ENCODE measurements around the gene CKB.

Gene CKB

DNA sequence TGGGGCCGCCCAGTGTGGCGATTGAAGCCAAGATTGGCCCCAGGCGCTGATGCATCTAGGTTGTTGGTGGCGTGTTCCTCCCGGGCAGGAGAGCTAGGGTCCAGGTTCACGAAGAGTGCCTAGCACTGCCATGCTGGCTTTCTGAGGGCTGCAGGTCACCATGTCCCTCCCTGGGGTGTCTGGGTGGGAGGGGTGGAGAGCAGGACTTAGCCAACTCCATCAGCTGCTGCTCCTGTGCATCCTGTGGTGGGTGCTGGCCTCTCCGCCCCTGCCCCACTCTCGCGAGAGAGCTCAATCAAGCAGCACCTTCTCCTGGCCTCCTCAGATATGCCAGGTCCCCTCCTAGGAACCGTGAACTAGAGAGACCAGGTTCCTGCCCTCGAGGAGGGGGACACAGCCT, 8.2 kb upstream of the CKB start:
- no peaks in the 10 kb centered on the region for H3K9me3 ChIP-seq (ENCODE audit: control insufficient read depth, low read length)
- H3K4me3 ChIP-seq (ENCODE audit: insufficient read depth, low read depth, low read length, poor library complexity, severe bottlenecking), result no peak overlapping the region
- peaks cover 18% of the 10 kb centered on the region for H3K36me3 ChIP-seq (ENCODE audit: control insufficient read depth, insufficient read depth, low read length)
- no peak overlapping the region for H3K27ac ChIP-seq (ENCODE audit: insufficient read depth, low read length, poor library complexity, severe bottlenecking)
- no peaks in the 10 kb centered on the region for H3K27me3 ChIP-seq (replicated peaks; ENCODE audit: control insufficient read depth, insufficient read depth, low read length, poor library complexity, severe bottlenecking)
- peaks cover 23% of the 10 kb centered on the region for H3K4me1 ChIP-seq (ENCODE audit: control insufficient read depth, insufficient read depth, low read length, poor library complexity, severe bottlenecking)
- no peak for DNase-seq

- H3K36me3 ChIP-seq (ENCODE audit: control insufficient read depth, insufficient read depth, low read length), result peaks cover 17% of the 10 kb centered on the region
- no peaks in the 10 kb centered on the region for H3K27me3 ChIP-seq (replicated peaks; ENCODE audit: control insufficient read depth, insufficient read depth, low read length, poor library complexity, severe bottlenecking)
- no peak for DNase-seq
- no peak overlapping the region for H3K4me3 ChIP-seq (ENCODE audit: insufficient read depth, low read depth, low read length, poor library complexity, severe bottlenecking)
- peaks cover 23% of the 10 kb centered on the region for H3K4me1 ChIP-seq (ENCODE audit: control insufficient read depth, insufficient read depth, low read length, poor library complexity, severe bottlenecking)
- no peaks in the 10 kb centered on the region for H3K9me3 ChIP-seq (ENCODE audit: control insufficient read depth, low read length)
- H3K27ac ChIP-seq (ENCODE audit: insufficient read depth, low read length, poor library complexity, severe bottlenecking), result no peak overlapping the region
These were observed 7.8 kb upstream of the CKB start for GRCh38 chr14:103530390-103530789.

GRCh38 chr14:103529383-103530365, 7.0 kb upstream of the CKB start:
- H3K27ac ChIP-seq (ENCODE audit: insufficient read depth, low read length, poor library complexity, severe bottlenecking), result peak overlapping the region; percentile 75

GRCh38 chr14:103528587-103529382, 6.2 kb upstream of the CKB start, which contains the start of gene TRMT61A:
TSS of gene TRMT61A (plus strand) at chr14:103529196. CDS start at chr14:103529979, 783 bp downstream.
- H3K27me3 ChIP-seq (replicated peaks; ENCODE audit: control insufficient read depth, insufficient read depth, low read length, poor library complexity, severe bottlenecking), result no peaks in the 10 kb centered on the region
- peak within 1 kb of the TSS; percentile 91 for H3K4me3 ChIP-seq (ENCODE audit: insufficient read depth, low read depth, low read length, poor library complexity, severe bottlenecking)
- no peaks in the 10 kb centered on the region for H3K9me3 ChIP-seq (ENCODE audit: control insufficient read depth, low read length)
- peak within 1 kb of the TSS; percentile 75 for H3K27ac ChIP-seq (ENCODE audit: insufficient read depth, low read length, poor library complexity, severe bottlenecking)
- H3K36me3 ChIP-seq (ENCODE audit: control insufficient read depth, insufficient read depth, low read length), result peaks cover 13% of the 10 kb centered on the region
- H3K4me1 ChIP-seq (ENCODE audit: control insufficient read depth, insufficient read depth, low read length, poor library complexity, severe bottlenecking), result peaks cover 23% of the 10 kb centered on the region
- peak; percentile 68 to 74 (median 71) for DNase-seq

More at GRCh38 chr14:103529383-103530365, 7.0 kb upstream of the CKB start:
- DNase-seq, result no peak
- H3K9me3 ChIP-seq (ENCODE audit: control insufficient read depth, low read length), result no peaks in the 10 kb centered on the region
- no peaks in the 10 kb centered on the region for H3K27me3 ChIP-seq (replicated peaks; ENCODE audit: control insufficient read depth, insufficient read depth, low read length, poor library complexity, severe bottlenecking)
- peak overlapping the region; percentile 91 for H3K4me3 ChIP-seq (ENCODE audit: insufficient read depth, low read depth, low read length, poor library complexity, severe bottlenecking)
- peaks cover 16% of the 10 kb centered on the region for H3K36me3 ChIP-seq (ENCODE audit: control insufficient read depth, insufficient read depth, low read length)
- H3K4me1 ChIP-seq (ENCODE audit: control insufficient read depth, insufficient read depth, low read length, poor library complexity, severe bottlenecking), result peaks cover 23% of the 10 kb centered on the region

DNA sequence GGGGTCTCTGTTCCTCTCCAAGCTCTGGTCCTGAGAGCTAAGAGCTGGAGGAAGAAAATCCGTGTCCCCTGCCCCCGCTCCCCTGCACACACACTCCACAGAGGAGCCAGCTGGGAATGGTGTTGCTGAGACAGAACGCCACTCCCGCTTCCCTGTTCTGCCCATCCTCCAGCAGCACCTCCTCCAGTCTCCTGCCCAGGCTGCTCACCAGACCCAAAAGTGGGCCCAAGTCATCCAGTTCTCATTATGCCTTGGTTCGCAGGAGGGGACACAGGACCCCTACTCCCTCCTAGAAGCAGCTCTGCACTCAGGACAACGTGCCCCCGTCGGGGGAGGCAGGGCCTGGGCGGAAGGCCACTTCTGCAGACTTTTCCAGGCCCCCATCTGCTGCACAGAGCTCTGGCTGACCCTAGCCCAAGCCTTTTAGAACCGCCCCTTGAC, 5.5 kb upstream of the CKB start:
- peak overlapping the region; percentile 91 for H3K4me3 ChIP-seq (ENCODE audit: insufficient read depth, low read depth, low read length, poor library complexity, severe bottlenecking)
- peaks cover 7% of the 10 kb centered on the region for H3K36me3 ChIP-seq (ENCODE audit: control insufficient read depth, insufficient read depth, low read length)
- no peak for DNase-seq
- no peaks in the 10 kb centered on the region for H3K9me3 ChIP-seq (ENCODE audit: control insufficient read depth, low read length)
- H3K27ac ChIP-seq (ENCODE audit: insufficient read depth, low read length, poor library complexity, severe bottlenecking), result peak overlapping the region; percentile 75
- H3K27me3 ChIP-seq (replicated peaks; ENCODE audit: control insufficient read depth, insufficient read depth, low read length, poor library complexity, severe bottlenecking), result no peaks in the 10 kb centered on the region
- peaks cover 23% of the 10 kb centered on the region for H3K4me1 ChIP-seq (ENCODE audit: control insufficient read depth, insufficient read depth, low read length, poor library complexity, severe bottlenecking)

- no peak for DNase-seq
- peaks cover 29% of the 10 kb centered on the region for H3K4me1 ChIP-seq (ENCODE audit: control insufficient read depth, insufficient read depth, low read length, poor library complexity, severe bottlenecking)
- H3K27me3 ChIP-seq (replicated peaks; ENCODE audit: control insufficient read depth, insufficient read depth, low read length, poor library complexity, severe bottlenecking), result peaks cover 3% of the 10 kb centered on the region
- no peak overlapping the region for H3K4me3 ChIP-seq (ENCODE audit: insufficient read depth, low read depth, low read length, poor library complexity, severe bottlenecking)
- H3K9me3 ChIP-seq (ENCODE audit: control insufficient read depth, low read length), result no peaks in the 10 kb centered on the region
- no peak overlapping the region for H3K27ac ChIP-seq (ENCODE audit: insufficient read depth, low read length, poor library complexity, severe bottlenecking)
- H3K36me3 ChIP-seq (ENCODE audit: control insufficient read depth, insufficient read depth, low read length), result peaks cover 1% of the 10 kb centered on the region
These were observed 4.9 kb upstream of the CKB start for GRCh38 chr14:103527408-103528145.

GRCh38 chr14:103526914-103527248, 4.3 kb upstream of the CKB start:
- DNase-seq, result no peak
- Histone ChIP-seq H3K4me3 (ENCODE audit: insufficient read depth, low read depth, low read length, poor library complexity, severe bottlenecking) (no peak overlapping the region), H3K4me1 (ENCODE audit: control insufficient read depth, insufficient read depth, low read length, poor library complexity, severe bottlenecking) (peaks cover 31% of the 10 kb centered on the region), H3K27me3 (replicated peaks; ENCODE audit: control insufficient read depth, insufficient read depth, low read length, poor library complexity, severe bottlenecking) (peaks cover 3% of the 10 kb centered on the region), H3K36me3 (ENCODE audit: control insufficient read depth, insufficient read depth, low read length) (no peaks in the 10 kb centered on the region), H3K9me3 (ENCODE audit: control insufficient read depth, low read length) (no peaks in the 10 kb centered on the region), H3K27ac (ENCODE audit: insufficient read depth, low read length, poor library complexity, severe bottlenecking) (no peak overlapping the region)

DNA sequence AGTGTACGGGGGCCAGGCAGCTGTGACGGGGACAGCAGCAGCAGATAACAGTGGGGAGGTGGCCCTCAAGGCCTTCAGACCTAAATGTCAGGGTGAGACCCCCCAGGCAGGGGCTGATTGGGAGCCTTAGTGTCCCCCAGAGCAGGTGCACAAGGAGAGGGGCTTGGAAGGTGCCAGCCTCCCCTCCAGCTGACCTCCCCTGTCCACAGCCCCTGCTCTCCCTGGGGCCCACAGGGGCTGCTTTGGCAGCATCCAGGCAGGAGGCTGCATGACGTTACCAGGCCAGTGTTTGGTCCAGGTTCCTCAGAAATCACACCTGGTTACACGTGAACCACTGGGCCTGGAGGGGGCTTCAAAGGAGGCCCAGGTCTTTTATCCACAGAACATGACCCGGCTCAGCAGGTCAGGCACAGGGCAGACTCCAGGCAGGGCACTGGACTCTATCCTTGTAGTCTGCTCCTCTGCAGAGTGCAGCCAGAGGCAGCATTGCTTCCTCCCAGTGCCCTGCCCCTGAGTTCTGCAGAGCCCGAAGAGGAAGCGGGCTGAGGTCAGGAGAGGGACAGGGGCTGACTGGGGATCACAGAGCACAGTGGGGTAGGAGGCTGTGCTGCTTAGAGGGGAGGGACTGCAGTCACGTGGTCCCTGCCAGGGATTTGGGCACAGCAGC, 3.8 kb upstream of the CKB start:
- no peaks in the 10 kb centered on the region for H3K9me3 ChIP-seq (ENCODE audit: control insufficient read depth, low read length)
- peaks cover 3% of the 10 kb centered on the region for H3K27me3 ChIP-seq (replicated peaks; ENCODE audit: control insufficient read depth, insufficient read depth, low read length, poor library complexity, severe bottlenecking)
- no peak for DNase-seq
- no peak overlapping the region for H3K27ac ChIP-seq (ENCODE audit: insufficient read depth, low read length, poor library complexity, severe bottlenecking)
- no peaks in the 10 kb centered on the region for H3K36me3 ChIP-seq (ENCODE audit: control insufficient read depth, insufficient read depth, low read length)
- no peak overlapping the region for H3K4me3 ChIP-seq (ENCODE audit: insufficient read depth, low read depth, low read length, poor library complexity, severe bottlenecking)
- H3K4me1 ChIP-seq (ENCODE audit: control insufficient read depth, insufficient read depth, low read length, poor library complexity, severe bottlenecking), result peaks cover 31% of the 10 kb centered on the region
